ENCODE data around the gene SH3D21.

SH3D21 gene

GRCh38 chr1:36329817-36330216, 23.6 kb downstream of the SH3D21 start:
- no peak for DNase-seq (ENCODE audit: low spot score)

- no peak for DNase-seq (ENCODE audit: low spot score)
Measured at GRCh38 chr1:36330940-36331339, 24.8 kb downstream of the SH3D21 start.

- DNase-seq (ENCODE audit: low spot score), result no peak
Measured at GRCh38 chr1:36337830-36338229, 31.7 kb downstream of the SH3D21 start.

- no peak for DNase-seq (ENCODE audit: low spot score)
Measured at GRCh38 chr1:36339215-36339614, 33.0 kb downstream of the SH3D21 start.

GRCh38 chr1:36339615-36340014, 33.4 kb downstream of the SH3D21 start:
- no peak for DNase-seq (ENCODE audit: low spot score)

- DNase-seq (ENCODE audit: low spot score), result no peak
Measured at GRCh38 chr1:36341626-36342320, 35.6 kb downstream of the SH3D21 start.

GRCh38 chr1:36342426-36343185, 36.4 kb downstream of the SH3D21 start:
- no peak for DNase-seq (ENCODE audit: low spot score)

GRCh38 chr1:36343651-36344394, 37.7 kb downstream of the SH3D21 start:
- no peak for DNase-seq (ENCODE audit: low spot score)

- DNase-seq (ENCODE audit: low spot score), result no peak
Measured at GRCh38 chr1:36344395-36344680, 38.2 kb downstream of the SH3D21 start.

GRCh38 chr1:36345353-36345752, 39.2 kb downstream of the SH3D21 start:
- no peak for DNase-seq (ENCODE audit: low spot score)

- no peak for DNase-seq (ENCODE audit: low spot score)
Measured at GRCh38 chr1:36346741-36347370, 40.7 kb downstream of the SH3D21 start.

GRCh38 chr1:36349241-36349671, 43.1 kb downstream of the SH3D21 start:
- DNase-seq (ENCODE audit: low spot score), result no peak

- DNase-seq (ENCODE audit: low spot score), result no peak
Measured at GRCh38 chr1:36349839-36350238, 43.7 kb downstream of the SH3D21 start.

- no peak for DNase-seq (ENCODE audit: low spot score)
Measured at GRCh38 chr1:36350659-36351226, 44.6 kb downstream of the SH3D21 start.

- no peak for DNase-seq (ENCODE audit: low spot score)
Measured at GRCh38 chr1:36351227-36351977, 45.2 kb downstream of the SH3D21 start.

- no peak for DNase-seq (ENCODE audit: low spot score)
Measured at GRCh38 chr1:36352125-36352909, 46.1 kb downstream of the SH3D21 start.

GRCh38 chr1:36352910-36353878, 47.0 kb downstream of the SH3D21 start:
- DNase-seq (ENCODE audit: low spot score), result no peak

- DNase-seq (ENCODE audit: low spot score), result no peak
Measured at GRCh38 chr1:36354486-36354885, 48.3 kb downstream of the SH3D21 start.

- DNase-seq (ENCODE audit: low spot score), result no peak
Measured at GRCh38 chr1:36355811-36356210, 49.6 kb downstream of the SH3D21 start.

All from SK-N-DZ (cell line).